ENCODE measurements around the gene POLA1. TPM values are rescaled to one million over a fixed set of nuclear protein-coding genes. Genes with fewer than 3 reads are reported as not detected.

POLA1 gene
- polyA plus RNA-seq, 1 experiment: 2.2 TPM

DNA sequence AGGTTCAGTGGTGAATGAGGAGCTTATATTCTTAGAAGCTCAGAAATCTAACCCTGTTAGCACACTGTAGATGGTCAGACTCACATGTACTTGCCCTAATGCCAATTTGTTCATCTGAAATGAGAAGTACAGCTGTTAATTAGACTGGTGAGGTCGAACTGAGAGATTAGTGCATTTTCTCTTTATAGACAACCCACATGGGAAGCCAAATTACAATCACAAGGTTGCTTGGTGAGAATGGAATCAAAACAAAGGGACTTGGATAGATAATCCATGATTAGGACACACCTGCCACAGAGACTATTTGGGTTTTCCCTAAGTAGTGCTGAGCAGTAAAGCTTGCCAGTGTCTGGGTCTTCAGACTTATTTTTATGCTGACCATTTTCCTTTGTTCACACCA lies 88.3 kb downstream of the POLA1 start:
- no peak overlapping the region for H3K4me3 ChIP-seq (ENCODE audit: low read depth, low read length)
- TF ChIP-seq, protein P1, sequence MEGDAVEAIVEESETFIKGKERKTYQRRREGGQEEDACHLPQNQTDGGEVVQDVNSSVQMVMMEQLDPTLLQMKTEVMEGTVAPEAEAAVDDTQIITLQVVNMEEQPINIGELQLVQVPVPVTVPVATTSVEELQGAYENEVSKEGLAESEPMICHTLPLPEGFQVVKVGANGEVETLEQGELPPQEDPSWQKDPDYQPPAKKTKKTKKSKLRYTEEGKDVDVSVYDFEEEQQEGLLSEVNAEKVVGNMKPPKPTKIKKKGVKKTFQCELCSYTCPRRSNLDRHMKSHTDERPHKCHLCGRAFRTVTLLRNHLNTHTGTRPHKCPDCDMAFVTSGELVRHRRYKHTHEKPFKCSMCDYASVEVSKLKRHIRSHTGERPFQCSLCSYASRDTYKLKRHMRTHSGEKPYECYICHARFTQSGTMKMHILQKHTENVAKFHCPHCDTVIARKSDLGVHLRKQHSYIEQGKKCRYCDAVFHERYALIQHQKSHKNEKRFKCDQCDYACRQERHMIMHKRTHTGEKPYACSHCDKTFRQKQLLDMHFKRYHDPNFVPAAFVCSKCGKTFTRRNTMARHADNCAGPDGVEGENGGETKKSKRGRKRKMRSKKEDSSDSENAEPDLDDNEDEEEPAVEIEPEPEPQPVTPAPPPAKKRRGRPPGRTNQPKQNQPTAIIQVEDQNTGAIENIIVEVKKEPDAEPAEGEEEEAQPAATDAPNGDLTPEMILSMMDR (IDR thresholded peaks at IDR 0.05; ENCODE audit: low read depth, low read length): no peak
- no peaks in the 10 kb centered on the region for H3K27me3 ChIP-seq (ENCODE audit: control insufficient read depth, insufficient read depth, low read length)
- CTCF ChIA-PET: no interaction called here
- DNase-seq (ENCODE audit: low read depth, low spot score): no peak
- POLR2A ChIA-PET: no interaction called here
- H3K27ac ChIP-seq (ENCODE audit: low read depth, low read length): no peak overlapping the region
- no peaks in the 10 kb centered on the region for H3K9me3 ChIP-seq (ENCODE audit: control insufficient read depth, insufficient read depth, low read length)

DNA sequence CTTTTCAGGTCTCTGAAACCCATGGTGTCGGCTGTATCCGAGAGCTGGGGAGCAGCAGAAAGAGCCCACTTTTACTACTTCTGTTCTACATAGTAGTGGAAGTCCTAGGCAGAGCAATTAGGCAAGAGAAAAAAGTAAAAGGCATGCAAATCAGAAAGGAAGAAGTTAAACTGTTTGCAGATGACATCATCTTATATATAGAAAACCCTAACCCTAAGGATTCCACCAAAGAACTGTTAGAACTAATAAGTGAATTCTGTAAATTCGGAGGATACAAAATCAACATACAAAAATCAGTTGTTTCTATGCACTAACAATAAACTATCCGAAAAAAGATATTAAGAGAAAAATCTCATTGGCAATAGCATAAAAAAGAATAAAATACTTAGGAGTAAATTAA lies 95.3 kb downstream of the POLA1 start:
- ChIA-PET CTCF (no interaction called here), POLR2A (no interaction called here)
- H3K27ac ChIP-seq (ENCODE audit: low read depth, low read length): no peak overlapping the region
- H3K27me3 ChIP-seq (ENCODE audit: control insufficient read depth, insufficient read depth, low read length): no peaks in the 10 kb centered on the region
- DNase-seq (ENCODE audit: low read depth, low spot score): no peak
- H3K9me3 ChIP-seq (ENCODE audit: control insufficient read depth, insufficient read depth, low read length): no peaks in the 10 kb centered on the region
- H3K4me3 ChIP-seq (ENCODE audit: low read depth, low read length): no peak overlapping the region
- TF ChIP-seq, protein P1 (IDR thresholded peaks at IDR 0.05; ENCODE audit: low read depth, low read length): no peak

- POLR2A ChIA-PET: no interaction called here
- Histone ChIP-seq H3K9me3 (ENCODE audit: control insufficient read depth, insufficient read depth, low read length) (no peaks in the 10 kb centered on the region), H3K4me3 (ENCODE audit: low read depth, low read length) (no peak overlapping the region), H3K27me3 (ENCODE audit: control insufficient read depth, insufficient read depth, low read length) (no peaks in the 10 kb centered on the region), H3K27ac (ENCODE audit: low read depth, low read length) (no peak overlapping the region)
- no peak for DNase-seq (ENCODE audit: low read depth, low spot score)
- TF ChIP-seq, protein P1 (IDR thresholded peaks at IDR 0.05; ENCODE audit: low read depth, low read length): no peak
- CTCF ChIA-PET: no interaction called here
Measured at GRCh38 chrX:24790166-24790565, 96.4 kb downstream of the POLA1 start.

- TF ChIP-seq, protein P1 (IDR thresholded peaks at IDR 0.05; ENCODE audit: low read depth, low read length): no peak
- Histone ChIP-seq H3K9me3 (ENCODE audit: control insufficient read depth, insufficient read depth, low read length) (no peaks in the 10 kb centered on the region), H3K27ac (ENCODE audit: low read depth, low read length) (no peak overlapping the region), H3K4me3 (ENCODE audit: low read depth, low read length) (no peak overlapping the region), H3K27me3 (ENCODE audit: control insufficient read depth, insufficient read depth, low read length) (no peaks in the 10 kb centered on the region)
- ChIA-PET CTCF (no interaction called here), POLR2A (no interaction called here)
- DNase-seq (ENCODE audit: low read depth, low spot score): no peak
Measured at GRCh38 chrX:24796204-24796603, 102.5 kb downstream of the POLA1 start.

DNA sequence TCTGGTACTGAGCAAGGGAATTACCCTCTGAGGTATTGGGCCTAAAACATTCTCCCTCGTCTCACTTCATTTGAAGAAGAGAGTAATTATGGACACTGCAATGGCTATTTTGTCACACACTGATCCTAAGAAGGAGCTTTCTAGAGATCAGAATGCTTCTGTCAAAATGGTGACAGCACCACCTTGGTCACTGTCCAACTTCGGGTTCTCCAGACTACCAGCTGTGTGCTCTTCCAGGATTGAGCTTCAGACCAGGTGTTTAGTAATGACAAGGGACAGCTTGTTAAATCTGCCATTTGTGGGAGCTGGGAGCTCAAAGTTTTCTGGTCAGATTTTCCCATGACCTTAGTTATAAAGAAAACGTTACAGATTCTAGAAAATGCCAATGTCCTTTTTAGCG lies 105.4 kb downstream of the POLA1 start:
- no peak overlapping the region for H3K4me3 ChIP-seq (ENCODE audit: low read depth, low read length)
- ChIA-PET CTCF (interaction anchor here (0.8 kb wide), 1 partner anchor 46 kb away, joined by 3 read pairs; no protein-coding TSS in a partner anchor), POLR2A (no interaction called here)
- H3K27ac ChIP-seq (ENCODE audit: low read depth, low read length): no peak overlapping the region
- DNase-seq (ENCODE audit: low read depth, low spot score): no peak
- TF ChIP-seq, protein P1 (IDR thresholded peaks at IDR 0.05; ENCODE audit: low read depth, low read length): no peak
- no peaks in the 10 kb centered on the region for H3K9me3 ChIP-seq (ENCODE audit: control insufficient read depth, insufficient read depth, low read length)
- H3K27me3 ChIP-seq (ENCODE audit: control insufficient read depth, insufficient read depth, low read length): no peaks in the 10 kb centered on the region

Measured in AG04450 (cell line).